Neural cell (in vitro differentiated cells): ENCODE results near the gene PTPRT. TPM values are rescaled to one million over a fixed set of nuclear protein-coding genes. Genes with fewer than 3 reads are reported as not detected.

ENCODE experiments used
- H2AFZ ChIP-seq: fragments of 200-600, 300-800 bp; sonication (generic), shearing (Covaris generic); 2 replicates; pipeline ENCODE4 v1.6.0; 2014; ENCODE audit warnings: low read depth, mild to moderate bottlenecking, antibody characterized with exemption, low read length, moderate library complexity
- H3F3A ChIP-seq: fragments of 200-600 bp; shearing (Covaris generic); 2 replicates; pipeline ENCODE4 v1.6.1; 2016; ENCODE audit warnings: mild to moderate bottlenecking, moderate library complexity, mixed read lengths, antibody characterized with exemption, low read length; ENCODE audit not compliant: insufficient read depth, poor library complexity, severe bottlenecking
- H3K27ac ChIP-seq: fragments of 200-600, 300-800 bp; sonication (generic), shearing (Covaris generic); 2 replicates; pipeline ENCODE4 v1.5.1; 2014; ENCODE audit warnings: mild to moderate bottlenecking, low read length, moderate library complexity
- H3K27me3 ChIP-seq: fragments of 300-800, 200-600 bp; sonication (generic), shearing (Covaris generic); 2 replicates; pipeline ENCODE4 v1.6.0; 2014; ENCODE audit warnings: mild to moderate bottlenecking, low read depth, low read length, moderate library complexity; ENCODE audit not compliant: insufficient read depth
- H3K36me3 ChIP-seq: fragments of 300-800, 200-600 bp; sonication (generic), shearing (Covaris generic); 2 replicates; pipeline ENCODE4 v1.5.1; 2014; ENCODE audit warnings: mild to moderate bottlenecking, antibody characterized with exemption, low read length, moderate library complexity; ENCODE audit not compliant: insufficient read depth
- H3K4me2 ChIP-seq: fragments of 300-800, 200-600 bp; sonication (generic), shearing (Covaris generic); 2 replicates; pipeline ENCODE4 v1.6.0; 2014; ENCODE audit warnings: mild to moderate bottlenecking, low read length
- H3K4me3 ChIP-seq: fragments of 300-800, 200-600 bp; sonication (generic), shearing (Covaris generic); 2 replicates; pipeline ENCODE4 v1.5.1; 2014; ENCODE audit warnings: mild to moderate bottlenecking, low read length, moderate library complexity
- H3K79me2 ChIP-seq: fragments of 200-600 bp; shearing (Covaris generic); replicated peaks from 2 replicates; pipeline ENCODE4 v1.6.0; 2014; ENCODE audit warnings: mild to moderate bottlenecking, low read length, moderate library complexity; ENCODE audit not compliant: insufficient read depth
- H3K9ac ChIP-seq: fragments of 300-800, 200-600 bp; sonication (generic), shearing (Covaris generic); 2 replicates; pipeline ENCODE4 v1.6.1; 2016; ENCODE audit warnings: mild to moderate bottlenecking, low read length, mixed read lengths
- H3K9me2 ChIP-seq: fragments of 200-600 bp; shearing (Covaris generic); 2 replicates; pipeline ENCODE4 v1.6.1; 2016; ENCODE audit warnings: mild to moderate bottlenecking, low read length, mixed read lengths; ENCODE audit not compliant: insufficient read depth
- H3K9me3 ChIP-seq: fragments of 200-600, 300-800 bp; sonication (generic), shearing (Covaris generic); 2 replicates; pipeline ENCODE4 v1.6.1; 2016; ENCODE audit warnings: mild to moderate bottlenecking, mixed run types, low read length, moderate library complexity, mixed read lengths
- H4K20me1 ChIP-seq: fragments of 200-600 bp; shearing (Covaris generic); 2 replicates; pipeline ENCODE4 v1.6.1; 2016; ENCODE audit warnings: mild to moderate bottlenecking, mixed run types; ENCODE audit not compliant: insufficient read depth
- CTCF ChIP-seq: fragments of 450-650 bp; IDR thresholded peaks from 2 replicates; pipeline ENCODE4 v1.5.1; 2014; ENCODE audit warnings: antibody characterized with exemption, mild to moderate bottlenecking, moderate library complexity; ENCODE audit not compliant: poor library complexity, severe bottlenecking
- EP300 ChIP-seq: fragments of 450-650 bp; conservative IDR thresholded peaks from 2 replicates; pipeline ENCODE4 v1.6.1; 2014; ENCODE audit warnings: antibody characterized with exemption, mild to moderate bottlenecking, moderate library complexity; ENCODE audit not compliant: poor library complexity, severe bottlenecking
- EZH2 ChIP-seq: fragments of 200-600, 300-800 bp; shearing (Covaris generic), sonication (generic); IDR thresholded peaks from 2 replicates; pipeline ENCODE4 v1.6.1; 2014; ENCODE audit warnings: antibody characterized with exemption, low read length, borderline replicate concordance, mild to moderate bottlenecking; ENCODE audit not compliant: insufficient read depth, poor library complexity, severe bottlenecking
- MXI1 ChIP-seq: fragments of 450-650 bp; conservative IDR thresholded peaks from 2 replicates; pipeline ENCODE4 v1.6.1; 2014; ENCODE audit warnings: antibody characterized with exemption, mild to moderate bottlenecking; ENCODE audit not compliant: poor library complexity, severe bottlenecking
- POLR2AphosphoS5 ChIP-seq: IDR thresholded peaks from 2 replicates; pipeline ENCODE4 v1.6.1; 2012
- RAD21 ChIP-seq: fragments of 450-650 bp; conservative IDR thresholded peaks from 2 replicates; pipeline ENCODE4 v1.6.1; 2014; ENCODE audit warnings: antibody characterized with exemption, mild to moderate bottlenecking, moderate library complexity
- REST ChIP-seq: IDR thresholded peaks from 2 replicates; pipeline ENCODE4 v1.6.1; 2012; ENCODE audit warnings: borderline replicate concordance
- SMC3 ChIP-seq: fragments of 450-650 bp; conservative IDR thresholded peaks from 2 replicates; pipeline ENCODE4 v1.6.1; 2014; ENCODE audit warnings: antibody characterized with exemption, mild to moderate bottlenecking, moderate library complexity; ENCODE audit not compliant: poor library complexity
- TAF1 ChIP-seq: IDR thresholded peaks from 2 replicates; pipeline ENCODE4 v1.6.1; 2012; ENCODE audit warnings: low read depth
- polyA plus RNA-seq: library from polyadenylated mRNA; depleted of rRNA; stranded (reverse); fragments of >200 nt; gene quantifications from 2 replicates; pipeline ENCODE4 v1.2.3, GENCODE V29; 2014

PTPRT gene
- polyA plus RNA-seq, 1 donor from 2014 or later: 9.2 TPM

- Histone ChIP-seq H3F3A (no peaks in the 10 kb centered on the region), H3K4me3 (no peak overlapping the region), H2AFZ (no peak overlapping the region), H4K20me1 (no peaks in the 10 kb centered on the region), H3K9me3 (no peaks in the 10 kb centered on the region), H3K9me2 (no peaks in the 10 kb centered on the region), H3K27ac (peak overlapping the region; percentile 49), H3K79me2 (no peaks in the 10 kb centered on the region), H3K4me2 (no peak overlapping the region), H3K9ac (no peak overlapping the region), H3K36me3 (no peaks in the 10 kb centered on the region), H3K27me3 (no peaks in the 10 kb centered on the region)
- TF ChIP-seq CTCF (no peak), EZH2 (no peak), EP300 (no peak), POLR2AphosphoS5 (no peak), SMC3 (no peak), MXI1 (no peak), REST (no peak), RAD21 (no peak), TAF1 (no peak)
Measured at GRCh38 chr20:42272516-42272915, 917.2 kb downstream of the PTPRT start.

GRCh38 chr20:42270539-42270938 is 919.2 kb downstream of the PTPRT start:
- Histone ChIP-seq H3K27ac (no peak overlapping the region), H3K4me2 (no peak overlapping the region), H3K79me2 (no peaks in the 10 kb centered on the region), H3K4me3 (no peak overlapping the region), H3K9me3 (no peaks in the 10 kb centered on the region), H3F3A (no peaks in the 10 kb centered on the region), H2AFZ (no peak overlapping the region), H4K20me1 (no peaks in the 10 kb centered on the region), H3K9ac (no peak overlapping the region), H3K27me3 (no peaks in the 10 kb centered on the region), H3K9me2 (no peaks in the 10 kb centered on the region), H3K36me3 (no peaks in the 10 kb centered on the region)
- no peak for TF ChIP-seq MXI1
- TF ChIP-seq RAD21: no peak
- TF ChIP-seq EP300: no peak
- no peak for TF ChIP-seq POLR2AphosphoS5
- TF ChIP-seq REST: no peak
